Ramos (cell line): ENCODE data around the gene CKB.
"Not testable (repeated sequence)": the region's sequence is repeated elsewhere in the genome, so short reads cannot be mapped to it uniquely, and the experiment has no call there.

Source experiments
- in situ Hi-C: fragments of 300-500 bp; cut with MboI; formaldehyde crosslinking; loops from one replicate; pipeline ENCODE4 v1.14.3; 2022; ENCODE audit warnings: low sequenced_read_pairs; ENCODE audit not compliant: unreplicated experiment

Gene CKB

GRCh38 chr14:103517174-103517566, 5.5 kb downstream of the CKB start:
- in situ Hi-C loops: loop anchor here (5.0 kb wide), 1 partner anchor 40 kb away; no protein-coding TSS in a partner anchor

- in situ Hi-C loops: loop anchor here (5.0 kb wide), 1 partner anchor 41 kb away; no protein-coding TSS in a partner anchor
Measured at GRCh38 chr14:103516426-103517173, 6.0 kb downstream of the CKB start.

- in situ Hi-C loops: loop anchor here (5.0 kb wide), 1 partner anchor 42 kb away; no protein-coding TSS in a partner anchor
Measured at GRCh38 chr14:103514596-103515421, 7.8 kb downstream of the CKB start.

- in situ Hi-C loops: no loop called here
Measured at GRCh38 chr14:103512701-103513611, 9.7 kb downstream of the CKB start.

GRCh38 chr14:103512180-103512579, 10.4 kb downstream of the CKB start:
- in situ Hi-C loops: not testable (repeated sequence)

- in situ Hi-C loops: no loop called here
Measured at GRCh38 chr14:103510724-103511693, 11.6 kb downstream of the CKB start.

- in situ Hi-C loops: no loop called here
Measured at GRCh38 chr14:103509864-103510723, 12.5 kb downstream of the CKB start.

GRCh38 chr14:103508521-103509329, 13.9 kb downstream of the CKB start:
- in situ Hi-C loops: no loop called here

GRCh38 chr14:103507751-103508150, 14.9 kb downstream of the CKB start:
- in situ Hi-C loops: no loop called here

GRCh38 chr14:103504991-103505565, 17.6 kb downstream of the CKB start:
- in situ Hi-C loops: no loop called here

GRCh38 chr14:103503296-103503695, 19.3 kb downstream of the CKB start:
- in situ Hi-C loops: no loop called here

- in situ Hi-C loops: no loop called here
Measured at GRCh38 chr14:103502877-103503276, 19.8 kb downstream of the CKB start.

GRCh38 chr14:103501921-103502669, 20.5 kb downstream of the CKB start:
- in situ Hi-C loops: no loop called here

- in situ Hi-C loops: no loop called here
Measured at GRCh38 chr14:103501041-103501870, 21.4 kb downstream of the CKB start.

GRCh38 chr14:103500148-103500990, 22.3 kb downstream of the CKB start:
- in situ Hi-C loops: no loop called here
